ENCODE data around the gene RNF166. TPM values are rescaled to one million over a fixed set of nuclear protein-coding genes. Genes with fewer than 3 reads are reported as not detected.
A peak's percentile ranks its signal among the peaks of the same experiment; 100 is the strongest.

RNF166 gene
- total RNA-seq, 2 experiments from 2014 or later, result 80.7 to 82.4 TPM

GRCh38 chr16:88651989-88652761 lies 54.0 kb downstream of the RNF166 start:
- ATAC-seq (no peak), DNase-seq (no peak)
- Mint-ChIP-seq H3K36me3 (ENCODE audit: low read depth) (peaks cover 21% of the 10 kb centered on the region), H3K27me3 (no peaks in the 10 kb centered on the region), H3K9me3 (no peaks in the 10 kb centered on the region), H3K27ac (peak overlapping the region; percentile 95), H3K4me1 (ENCODE audit: low read depth) (peaks cover 10% of the 10 kb centered on the region), H3K4me3 (peak overlapping the region; percentile 87)
- CTCF ChIA-PET, result interaction anchor here (1.4 to 2.9 kb wide), 3 partner anchors 29 to 52 kb away, joined by 3 to 9 read pairs (median 3); no protein-coding TSS in a partner anchor
- POLR2A ChIA-PET, result interaction anchor here (1.1 to 1.3 kb wide), 2 partner anchors 11 to 55 kb away, joined by 3 to 4 read pairs; partner anchors contain the start of gene MVD
- intact Hi-C loops (cut with micrococcal nuclease), result no loop called here
- TF ChIP-seq, protein P1, sequence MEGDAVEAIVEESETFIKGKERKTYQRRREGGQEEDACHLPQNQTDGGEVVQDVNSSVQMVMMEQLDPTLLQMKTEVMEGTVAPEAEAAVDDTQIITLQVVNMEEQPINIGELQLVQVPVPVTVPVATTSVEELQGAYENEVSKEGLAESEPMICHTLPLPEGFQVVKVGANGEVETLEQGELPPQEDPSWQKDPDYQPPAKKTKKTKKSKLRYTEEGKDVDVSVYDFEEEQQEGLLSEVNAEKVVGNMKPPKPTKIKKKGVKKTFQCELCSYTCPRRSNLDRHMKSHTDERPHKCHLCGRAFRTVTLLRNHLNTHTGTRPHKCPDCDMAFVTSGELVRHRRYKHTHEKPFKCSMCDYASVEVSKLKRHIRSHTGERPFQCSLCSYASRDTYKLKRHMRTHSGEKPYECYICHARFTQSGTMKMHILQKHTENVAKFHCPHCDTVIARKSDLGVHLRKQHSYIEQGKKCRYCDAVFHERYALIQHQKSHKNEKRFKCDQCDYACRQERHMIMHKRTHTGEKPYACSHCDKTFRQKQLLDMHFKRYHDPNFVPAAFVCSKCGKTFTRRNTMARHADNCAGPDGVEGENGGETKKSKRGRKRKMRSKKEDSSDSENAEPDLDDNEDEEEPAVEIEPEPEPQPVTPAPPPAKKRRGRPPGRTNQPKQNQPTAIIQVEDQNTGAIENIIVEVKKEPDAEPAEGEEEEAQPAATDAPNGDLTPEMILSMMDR (IDR thresholded peaks at IDR 0.05), result no peak

GRCh38 chr16:88651276-88651988 lies 54.8 kb downstream of the RNF166 start:
- Mint-ChIP-seq H3K36me3 (ENCODE audit: low read depth) (peaks cover 21% of the 10 kb centered on the region), H3K27ac (peak overlapping the region; percentile 95), H3K27me3 (no peaks in the 10 kb centered on the region), H3K4me1 (ENCODE audit: low read depth) (peaks cover 10% of the 10 kb centered on the region), H3K9me3 (no peaks in the 10 kb centered on the region), H3K4me3 (peak overlapping the region; percentile 87)
- ChIA-PET CTCF (interaction anchor here (1.4 to 2.9 kb wide), 3 partner anchors 30 to 52 kb away, joined by 3 to 9 read pairs (median 3); no protein-coding TSS in a partner anchor), POLR2A (interaction anchor here (0.8 to 5.5 kb wide), 5 partner anchors 11 to 130 kb away, joined by 3 to 28 read pairs (median 4); partner anchors contain the start of gene MVD)
- TF ChIP-seq, protein P1 (IDR thresholded peaks at IDR 0.05), result no peak
- DNase-seq (peak; percentile 96), ATAC-seq (peak; percentile 92)
- intact Hi-C loops (cut with micrococcal nuclease), result no loop called here

DNA sequence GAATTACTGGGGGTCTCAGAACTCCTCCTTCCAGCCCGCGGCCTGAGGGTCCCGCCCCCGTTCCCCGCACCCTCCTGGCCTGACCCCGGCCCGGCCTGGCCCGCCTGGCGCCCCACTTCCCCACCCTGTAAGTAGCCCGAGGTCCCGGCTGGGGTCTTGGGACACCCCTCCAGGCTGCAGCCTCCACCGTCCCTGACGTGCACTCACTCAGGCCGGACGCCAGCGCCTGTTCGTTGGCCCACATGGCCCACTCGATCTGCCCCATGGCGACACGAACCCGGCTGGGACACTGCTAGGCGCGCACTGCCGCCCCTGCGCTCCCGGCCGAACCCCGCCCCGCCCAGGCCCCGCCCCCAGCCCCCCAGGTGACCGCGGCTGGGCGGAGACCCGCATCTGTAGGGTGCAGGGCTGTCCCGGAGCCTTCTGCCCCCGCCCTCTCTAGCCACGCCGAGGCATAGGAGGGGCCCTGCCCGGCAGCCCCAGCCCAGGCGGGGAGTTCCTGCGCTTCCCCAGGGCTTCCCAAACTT lies 55.4 kb downstream of the RNF166 start, which contains the start of gene CYBA:
TSS of gene CYBA (minus strand) at position 305 of the 527 bp plus-strand sequence. CDS start at position 265, 40 bp downstream.
- no peaks in the 10 kb centered on the region for H3K9me3 Mint-ChIP-seq
- TF ChIP-seq, protein P1 (IDR thresholded peaks at IDR 0.05), result no peak
- intact Hi-C loops (cut with micrococcal nuclease), result no loop called here
- ChIA-PET CTCF (interaction anchor here (1.5 kb wide), 1 partner anchor 53 kb away, joined by 3 read pairs; no protein-coding TSS in a partner anchor), POLR2A (interaction anchor here (0.7 to 5.5 kb wide), 6 partner anchors 12 to 131 kb away, joined by 3 to 28 read pairs (median 4); partner anchors contain the start of gene IL17C)
- H3K36me3 Mint-ChIP-seq (ENCODE audit: low read depth), result peaks cover 18% of the 10 kb centered on the region
- H3K27me3 Mint-ChIP-seq, result no peaks in the 10 kb centered on the region
- peak within 1 kb of the TSS; percentile 95 for H3K27ac Mint-ChIP-seq
- peak; percentile 86 for ATAC-seq
- H3K4me3 Mint-ChIP-seq, result peak within 1 kb of the TSS; percentile 87
- peak; percentile 92 for DNase-seq
- peaks cover 10% of the 10 kb centered on the region for H3K4me1 Mint-ChIP-seq (ENCODE audit: low read depth)

- DNase-seq, result peak; percentile 45
- TF ChIP-seq, protein P1 (IDR thresholded peaks at IDR 0.05), result no peak
- ATAC-seq, result no peak
- Mint-ChIP-seq H3K4me1 (ENCODE audit: low read depth) (peaks cover 13% of the 10 kb centered on the region), H3K27ac (peak overlapping the region; percentile 89), H3K27me3 (no peaks in the 10 kb centered on the region), H3K9me3 (no peaks in the 10 kb centered on the region), H3K36me3 (ENCODE audit: low read depth) (peaks cover 19% of the 10 kb centered on the region), H3K4me3 (peak overlapping the region; percentile 87)
- CTCF ChIA-PET, result no interaction called here
- POLR2A ChIA-PET, result interaction anchor here (0.6 to 5.5 kb wide), 8 partner anchors 9 to 447 kb away, joined by 3 to 28 read pairs (median 4); partner anchors contain the start of gene IL17C
- intact Hi-C loops (cut with micrococcal nuclease), result no loop called here
Measured at GRCh38 chr16:88649924-88650748, 56.1 kb downstream of the RNF166 start.
